ENCODE measurements around the gene GLIS1.

GLIS1 gene

DNA sequence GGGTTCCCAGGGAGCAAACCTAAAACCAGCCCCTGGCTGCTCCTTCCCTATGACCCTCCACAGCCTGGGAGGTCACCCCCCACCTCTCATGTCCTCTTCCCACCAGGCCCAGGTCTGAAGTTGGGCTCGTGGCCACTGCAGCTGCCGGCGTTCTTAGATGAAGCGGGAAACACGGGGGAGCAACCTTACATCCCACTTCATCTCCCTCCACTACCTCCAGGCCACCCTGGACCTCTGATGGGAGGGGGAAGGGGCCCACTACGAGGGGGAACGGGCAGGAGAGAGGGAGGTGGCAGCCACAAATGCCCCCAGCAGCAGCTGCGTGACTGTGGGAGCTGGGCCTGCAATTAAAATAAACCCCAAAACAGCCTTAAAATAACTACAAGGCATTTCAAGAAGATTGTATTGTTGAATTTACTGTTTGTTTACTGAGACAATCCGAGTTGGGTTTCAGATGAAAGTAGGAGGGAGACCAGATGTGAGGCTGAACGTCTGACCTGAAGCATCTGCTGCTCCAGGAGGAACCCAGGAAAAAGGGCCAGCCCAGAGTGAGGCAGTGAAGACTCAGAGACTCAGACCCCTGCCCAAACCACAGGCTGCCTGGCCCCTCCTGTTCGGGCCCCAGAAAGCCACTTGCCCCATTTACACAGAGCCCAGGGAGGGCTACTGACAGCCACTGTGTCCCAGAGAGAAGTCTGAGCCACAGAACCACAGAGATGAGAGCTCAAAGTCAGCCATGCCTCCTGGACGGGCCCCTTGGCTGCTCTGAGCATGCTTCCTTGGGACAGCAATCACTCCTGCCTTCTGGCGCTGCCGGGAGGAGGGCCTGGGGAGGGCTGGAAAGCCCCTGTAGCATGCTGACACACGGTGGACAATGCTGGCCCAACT is 59.8 kb downstream of the GLIS1 start:
- no peak for DNase-seq (ENCODE audit: low spot score)

DNA sequence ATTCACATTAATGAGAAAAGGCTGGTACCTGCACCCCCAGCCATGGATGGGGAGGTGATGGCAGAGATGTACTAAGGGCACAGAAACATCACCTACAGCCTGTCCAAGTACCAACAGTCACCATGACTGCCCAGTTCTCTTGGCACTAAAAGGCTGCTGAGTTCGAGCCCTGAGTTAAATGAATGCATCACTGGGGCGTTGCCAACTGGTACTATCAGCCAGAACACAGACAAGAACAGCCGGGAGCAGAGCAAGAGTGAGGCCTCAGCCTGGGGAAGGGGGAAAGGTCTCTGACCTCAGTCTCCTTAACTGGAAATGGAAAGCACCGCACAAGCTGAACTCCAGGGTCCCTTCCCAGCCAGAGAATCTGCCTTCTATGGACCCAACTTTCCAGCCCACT is 60.5 kb downstream of the GLIS1 start:
- no peak for DNase-seq (ENCODE audit: low spot score)

DNA sequence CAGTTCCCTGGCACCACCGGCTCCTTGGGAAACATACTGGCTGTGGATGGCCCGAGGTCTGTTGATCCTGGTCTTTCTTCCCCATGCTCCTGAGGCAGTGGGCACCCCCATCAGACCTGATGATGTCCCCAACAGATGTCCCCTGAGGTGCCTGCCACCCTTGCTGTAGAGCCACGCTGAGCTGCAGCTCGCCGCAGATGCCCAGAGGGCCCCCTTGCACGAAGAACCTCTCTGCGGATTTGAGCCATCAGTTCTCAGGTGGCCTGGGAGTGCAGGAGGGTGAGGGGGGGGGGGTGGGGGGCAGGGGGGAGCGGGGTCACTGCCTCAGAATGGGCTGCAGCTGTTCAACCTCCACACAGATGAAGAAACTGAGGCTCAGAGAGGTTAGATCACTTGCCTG is 60.9 kb downstream of the GLIS1 start:
- no peak for DNase-seq (ENCODE audit: low spot score)

DNA sequence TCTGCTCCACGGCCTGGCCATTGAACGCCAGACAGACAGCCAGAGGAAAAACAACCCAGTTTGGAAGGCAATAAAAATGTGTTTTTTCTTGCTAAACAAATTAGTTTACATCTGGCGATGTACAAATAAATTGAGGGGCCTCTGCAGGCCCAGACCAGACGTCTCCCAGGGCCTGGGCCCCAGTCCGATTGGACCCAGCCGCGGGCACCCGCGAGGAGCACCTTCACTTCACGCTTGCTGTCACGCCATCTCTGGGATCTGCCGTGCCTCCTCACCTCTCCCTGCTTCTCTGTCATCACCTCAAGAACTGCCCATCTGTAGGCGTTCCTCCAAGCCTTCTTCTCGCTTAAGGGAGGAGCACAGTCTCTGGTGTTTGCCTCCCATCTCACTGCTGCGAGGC is 61.5 kb downstream of the GLIS1 start:
- no peak for DNase-seq (ENCODE audit: low spot score)

DNA sequence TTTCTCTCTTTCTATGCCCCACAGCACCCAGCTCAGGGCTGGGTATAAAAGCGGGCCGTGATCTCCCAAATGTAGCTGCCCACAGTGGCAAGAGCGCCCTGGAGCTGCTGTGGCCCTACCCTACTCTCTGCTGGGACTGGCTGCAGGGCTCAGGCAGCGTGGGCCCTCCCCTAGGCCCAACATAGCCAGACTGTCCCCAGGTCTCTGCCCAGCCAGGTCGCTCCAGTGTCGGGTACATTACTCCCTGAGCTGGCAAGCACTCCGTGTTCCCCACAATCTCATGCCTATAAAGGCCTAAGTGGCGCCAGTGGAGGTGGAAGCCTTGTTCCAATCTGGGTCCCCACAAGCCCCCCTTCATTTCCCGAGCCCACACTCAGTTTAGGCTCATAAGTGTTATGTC is 66.2 kb downstream of the GLIS1 start:
- no peak for DNase-seq (ENCODE audit: low spot score)

DNA sequence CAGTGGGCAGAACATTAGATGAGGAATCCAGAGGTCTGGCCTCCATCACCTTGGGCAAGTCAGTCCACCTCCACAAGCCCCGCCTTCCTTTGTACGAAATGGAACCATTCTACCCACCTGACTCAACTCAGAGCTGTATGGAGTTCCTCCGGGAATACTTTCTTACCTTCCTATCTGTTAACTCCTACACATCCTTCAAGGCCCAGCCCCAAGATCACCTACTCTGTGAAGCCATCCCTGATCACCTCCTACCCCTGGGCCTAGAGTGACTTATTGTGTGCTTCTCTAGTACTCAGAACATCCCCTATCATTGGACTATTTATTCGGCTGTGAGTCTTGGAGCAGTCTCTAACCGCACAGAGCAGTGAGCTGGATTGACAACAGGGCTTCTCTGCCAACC is 66.7 kb downstream of the GLIS1 start:
- DNase-seq (ENCODE audit: low spot score): no peak

DNA sequence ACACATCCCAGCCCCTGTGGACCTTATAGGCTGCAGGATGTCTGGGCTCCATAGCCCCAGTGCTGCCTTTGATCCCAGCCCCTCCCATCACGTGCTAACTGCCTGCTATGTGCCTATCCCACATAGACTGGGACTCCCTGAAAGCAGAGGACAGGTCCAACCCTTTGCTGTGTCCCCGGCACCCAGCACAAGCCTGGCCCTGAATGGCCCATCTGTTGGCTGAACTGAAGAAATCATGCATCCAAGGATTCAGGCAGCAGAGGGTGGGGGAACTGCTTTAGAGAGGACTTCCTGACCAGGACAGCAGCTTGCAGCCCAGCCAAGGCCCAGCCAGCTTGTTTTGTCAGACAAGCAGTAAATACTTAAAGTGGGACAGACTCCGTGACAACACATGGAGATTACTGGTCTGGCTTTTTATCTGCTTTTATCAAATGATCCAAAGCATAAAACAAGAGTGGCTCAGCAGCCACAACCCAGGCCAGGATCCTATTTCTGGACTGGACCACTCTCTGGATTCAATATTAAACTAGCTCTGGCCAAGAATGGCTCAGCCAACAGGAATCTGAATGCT is 69.3 kb downstream of the GLIS1 start:
- no peak for DNase-seq (ENCODE audit: low spot score)

DNA sequence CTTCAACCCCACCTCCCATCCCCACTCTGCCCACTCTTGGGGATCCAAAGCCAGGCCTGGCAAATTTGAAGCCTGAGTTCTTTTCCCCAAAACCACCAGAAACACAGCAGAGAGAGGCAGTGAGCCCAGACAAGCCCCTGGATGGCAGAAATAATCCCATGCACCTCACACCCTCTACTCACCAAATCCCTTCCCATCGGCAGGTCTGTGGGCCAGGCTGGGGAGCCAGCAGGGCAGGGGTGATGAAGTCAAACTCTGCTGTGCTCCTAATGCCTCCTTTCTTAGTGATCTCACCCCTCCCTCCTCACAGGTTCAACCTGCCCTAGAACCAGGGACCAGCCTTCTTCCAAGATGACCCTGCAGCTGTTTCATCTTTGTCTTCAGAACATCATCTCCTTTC is 72.4 kb downstream of the GLIS1 start:
- DNase-seq (ENCODE audit: low spot score): no peak

DNA sequence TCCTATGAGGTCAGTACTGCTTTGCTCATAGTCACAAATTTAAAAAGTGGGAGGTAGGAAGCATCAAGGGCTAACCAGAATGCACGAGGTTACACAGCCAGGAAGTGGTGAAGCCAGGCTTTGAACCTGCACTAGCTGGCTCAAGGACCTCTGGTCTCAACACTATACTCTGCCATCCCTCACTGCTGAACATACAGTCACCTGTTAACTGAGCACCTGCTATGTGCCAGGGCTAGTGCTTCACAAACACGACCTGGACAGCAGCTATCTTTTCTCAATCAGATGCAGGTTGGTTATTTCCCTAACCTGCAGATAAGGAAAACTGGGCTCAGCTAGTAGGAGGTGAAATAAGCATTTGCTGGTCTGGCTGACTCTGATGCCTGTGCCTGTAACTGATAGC is 73.0 kb downstream of the GLIS1 start:
- DNase-seq (ENCODE audit: low spot score): no peak

DNA sequence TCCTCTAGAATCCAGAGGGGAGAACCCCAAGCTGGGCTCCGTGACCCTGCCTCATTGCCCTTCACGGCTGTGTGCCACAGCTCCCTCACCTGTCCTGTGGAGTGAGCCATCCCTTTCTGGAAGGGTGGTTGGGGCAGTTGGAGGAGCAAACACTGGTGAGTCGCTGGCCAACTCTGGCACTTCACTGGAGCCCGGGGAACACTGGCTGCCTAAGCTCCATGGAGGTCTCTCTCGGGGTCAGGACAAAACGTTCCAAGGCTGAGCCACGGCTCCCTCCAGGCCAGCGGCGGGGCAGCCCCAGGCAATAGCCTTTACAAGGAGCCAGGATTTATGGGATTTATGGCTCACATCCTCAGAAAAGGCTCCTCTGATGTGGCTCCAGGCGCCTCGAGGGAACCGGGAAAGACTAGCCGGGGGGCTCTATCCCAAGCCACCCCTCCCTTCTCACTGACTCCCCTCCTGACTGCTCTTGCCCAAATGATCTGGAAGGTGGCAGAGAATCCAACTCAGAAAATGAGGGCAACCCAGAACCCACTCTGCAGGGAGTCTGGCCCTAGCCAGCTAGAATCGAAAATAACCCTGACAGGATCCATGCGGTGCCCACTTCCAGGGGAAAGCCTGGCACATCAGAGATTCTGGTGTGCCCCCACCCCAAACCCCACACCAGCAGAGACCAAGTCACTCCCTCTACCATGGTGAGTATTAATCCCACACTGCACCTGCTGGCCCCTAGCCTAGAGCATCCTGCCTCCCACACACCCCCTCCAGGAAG is 75.2 kb downstream of the GLIS1 start:
- no peak for DNase-seq (ENCODE audit: low spot score)

DNA sequence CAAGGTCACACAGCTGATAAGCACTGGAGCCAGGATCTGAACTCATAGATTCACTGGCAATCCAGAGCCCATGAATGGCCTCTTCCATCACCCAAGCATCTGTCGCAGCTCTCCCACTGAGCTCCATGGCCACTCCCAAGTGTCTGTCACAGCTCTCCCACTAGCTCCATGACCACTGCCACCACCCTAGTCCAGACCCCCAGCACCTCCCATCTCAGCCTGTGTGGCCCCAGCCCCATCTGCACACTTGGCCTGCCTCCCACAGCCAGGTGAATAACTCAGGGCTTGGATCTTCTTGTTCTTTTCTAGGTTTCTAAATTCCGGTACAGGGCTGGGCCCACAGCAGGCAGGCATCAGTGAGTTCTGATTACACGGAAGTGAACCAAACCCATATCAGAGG is 76.0 kb downstream of the GLIS1 start:
- DNase-seq (ENCODE audit: low spot score): no peak

DNA sequence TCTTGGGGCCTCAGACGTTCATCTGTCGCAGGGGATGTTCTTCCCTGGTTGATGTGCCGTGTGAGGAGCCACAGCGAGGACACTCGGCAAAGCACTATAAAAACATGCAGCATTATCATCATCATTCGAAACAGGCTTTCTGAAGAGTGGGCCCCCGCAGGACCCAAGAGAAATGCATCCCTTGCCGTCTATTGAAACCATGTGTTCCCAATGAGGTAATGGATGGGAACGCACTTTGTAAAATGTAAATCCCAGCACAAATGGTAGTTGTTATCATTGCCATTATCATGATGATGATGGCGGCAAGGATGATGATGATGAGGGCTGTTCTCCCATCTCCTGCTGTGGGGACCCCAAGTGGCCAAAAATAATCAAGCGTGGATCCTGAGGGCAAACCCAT is 76.8 kb downstream of the GLIS1 start:
- no peak for DNase-seq (ENCODE audit: low spot score)

DNA sequence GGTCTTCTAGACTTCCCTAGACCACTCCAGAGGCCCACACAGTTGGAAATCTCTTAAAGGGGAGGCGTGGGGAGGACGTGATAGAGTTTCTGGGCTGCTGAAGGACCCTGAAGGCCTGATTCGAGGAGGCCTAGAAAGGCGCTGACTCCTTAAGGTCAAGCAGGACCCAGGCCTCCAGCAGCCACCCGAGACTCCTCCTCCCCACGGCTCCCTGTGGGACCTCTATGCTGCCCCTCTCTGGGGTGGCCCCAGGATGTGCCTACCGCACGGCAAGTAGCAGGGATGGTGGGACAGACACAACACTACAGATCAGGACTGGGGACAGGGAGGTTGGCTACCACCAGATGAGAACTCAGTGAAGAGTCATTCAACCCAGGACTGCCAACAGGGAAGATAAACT is 77.5 kb downstream of the GLIS1 start:
- no peak for DNase-seq (ENCODE audit: low spot score)

DNA sequence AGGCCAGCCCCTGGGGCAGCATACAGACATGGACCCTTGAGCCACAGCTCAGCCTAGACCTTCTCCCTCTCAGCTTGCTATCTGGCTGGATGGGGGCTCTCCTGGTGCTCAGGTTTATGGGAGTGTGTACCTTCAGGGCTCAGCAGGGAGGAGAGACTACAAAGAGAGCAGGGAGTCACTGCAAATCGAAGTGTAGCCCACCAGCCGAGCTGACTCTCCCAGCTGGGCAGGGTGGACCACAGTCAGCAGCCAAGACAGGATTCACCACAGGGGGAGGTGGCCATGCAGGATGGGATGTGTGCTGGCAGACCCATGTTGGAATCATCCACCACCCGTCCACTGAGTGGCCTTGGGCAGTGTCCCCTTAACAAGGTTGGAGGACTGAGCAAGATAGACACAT is 78.3 kb downstream of the GLIS1 start:
- DNase-seq (ENCODE audit: low spot score): no peak

DNA sequence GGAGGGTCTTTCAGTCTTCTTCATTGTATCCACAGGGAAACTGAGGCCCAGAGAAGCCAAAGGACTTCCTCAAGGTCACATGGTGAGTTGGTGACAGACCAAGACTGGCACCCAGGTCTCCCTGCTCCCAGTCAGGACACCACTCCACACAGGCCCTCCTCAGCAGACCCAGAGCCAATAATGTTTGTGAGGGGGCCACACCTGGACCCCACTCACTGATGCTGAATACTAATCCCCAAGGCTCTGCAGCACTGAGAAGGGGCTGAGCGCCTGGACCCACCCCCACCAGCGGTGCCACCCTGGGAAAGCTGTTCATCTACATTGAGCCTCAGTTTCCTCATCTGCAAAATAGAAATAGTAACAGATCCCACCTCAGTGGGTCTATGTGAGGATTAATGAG is 79.5 kb downstream of the GLIS1 start:
- DNase-seq (ENCODE audit: low spot score): no peak

DNA sequence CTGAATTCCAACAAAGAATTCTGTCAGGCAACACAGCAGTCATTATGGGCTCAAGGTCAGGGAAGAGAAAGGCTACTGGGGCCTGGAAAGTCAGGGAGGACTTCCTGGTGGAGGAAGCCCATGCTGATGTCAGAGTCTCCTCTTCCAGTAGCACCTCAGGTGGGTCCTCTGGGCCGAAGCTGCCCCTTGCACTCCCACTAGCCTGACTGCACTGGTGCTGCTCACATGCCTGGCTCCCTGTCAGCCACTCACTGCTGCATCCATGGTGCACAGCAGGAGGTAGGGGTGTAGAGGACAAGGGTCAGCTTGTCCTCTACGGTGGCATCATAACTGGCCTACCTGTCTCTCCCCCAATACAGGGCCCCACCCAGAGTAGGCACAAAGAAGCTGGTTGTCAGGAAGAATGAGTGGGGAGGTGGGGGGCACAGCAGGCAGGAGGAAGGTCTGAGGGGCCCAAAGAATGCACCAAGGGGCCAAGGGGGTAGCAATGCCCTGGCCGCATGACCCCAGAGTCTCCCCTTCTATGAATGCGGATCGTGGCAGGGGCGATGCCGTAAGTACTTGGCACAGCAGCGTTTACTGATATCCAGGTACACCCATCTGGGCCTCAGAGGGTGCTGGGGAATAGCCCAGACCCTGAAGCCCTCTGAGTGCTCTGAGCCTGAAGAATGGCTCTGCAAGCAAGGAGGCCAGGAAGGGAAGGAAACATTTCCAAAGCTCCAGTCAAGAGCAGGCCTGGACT is 80.3 kb downstream of the GLIS1 start:
- no peak for DNase-seq (ENCODE audit: low spot score)

DNA sequence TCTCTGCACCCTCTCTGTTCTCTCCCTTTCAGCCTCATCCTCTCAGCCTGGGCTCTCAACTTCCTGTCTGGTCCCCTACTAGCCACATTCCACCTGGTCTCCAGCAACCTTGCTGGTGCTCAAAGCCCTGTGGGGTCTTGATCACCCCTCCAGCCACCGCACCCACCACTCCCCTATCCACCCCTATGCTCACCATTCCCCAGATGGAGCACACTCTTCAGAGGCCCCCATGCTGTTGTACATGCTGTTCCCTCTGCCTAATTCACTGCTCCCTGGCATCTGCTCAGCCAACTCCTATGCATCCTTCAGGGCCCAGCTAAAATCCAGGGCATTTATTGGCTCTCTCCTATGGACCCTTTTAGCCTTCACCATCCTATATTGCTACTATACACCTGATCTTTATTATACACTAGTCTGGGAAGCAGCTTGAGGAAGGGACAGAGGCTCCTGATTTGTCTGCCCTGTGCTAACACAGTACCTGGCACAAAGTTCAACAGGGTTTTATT is 81.0 kb downstream of the GLIS1 start:
- DNase-seq (ENCODE audit: low spot score): no peak

DNA sequence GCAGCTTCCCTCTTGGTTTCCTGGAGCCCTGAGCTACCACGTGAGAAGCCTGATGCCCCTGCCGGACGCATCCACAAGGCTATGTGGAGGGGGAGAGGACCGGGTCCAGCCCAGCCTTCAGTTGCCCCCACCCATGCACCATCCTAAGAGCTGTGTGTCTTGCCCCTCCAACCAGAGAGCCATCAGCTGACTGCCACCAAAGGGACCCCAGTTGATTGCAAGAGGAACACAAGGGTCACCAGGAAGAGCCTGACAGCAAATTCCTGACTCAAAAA is 81.5 kb downstream of the GLIS1 start:
- no peak for DNase-seq (ENCODE audit: low spot score)

DNA sequence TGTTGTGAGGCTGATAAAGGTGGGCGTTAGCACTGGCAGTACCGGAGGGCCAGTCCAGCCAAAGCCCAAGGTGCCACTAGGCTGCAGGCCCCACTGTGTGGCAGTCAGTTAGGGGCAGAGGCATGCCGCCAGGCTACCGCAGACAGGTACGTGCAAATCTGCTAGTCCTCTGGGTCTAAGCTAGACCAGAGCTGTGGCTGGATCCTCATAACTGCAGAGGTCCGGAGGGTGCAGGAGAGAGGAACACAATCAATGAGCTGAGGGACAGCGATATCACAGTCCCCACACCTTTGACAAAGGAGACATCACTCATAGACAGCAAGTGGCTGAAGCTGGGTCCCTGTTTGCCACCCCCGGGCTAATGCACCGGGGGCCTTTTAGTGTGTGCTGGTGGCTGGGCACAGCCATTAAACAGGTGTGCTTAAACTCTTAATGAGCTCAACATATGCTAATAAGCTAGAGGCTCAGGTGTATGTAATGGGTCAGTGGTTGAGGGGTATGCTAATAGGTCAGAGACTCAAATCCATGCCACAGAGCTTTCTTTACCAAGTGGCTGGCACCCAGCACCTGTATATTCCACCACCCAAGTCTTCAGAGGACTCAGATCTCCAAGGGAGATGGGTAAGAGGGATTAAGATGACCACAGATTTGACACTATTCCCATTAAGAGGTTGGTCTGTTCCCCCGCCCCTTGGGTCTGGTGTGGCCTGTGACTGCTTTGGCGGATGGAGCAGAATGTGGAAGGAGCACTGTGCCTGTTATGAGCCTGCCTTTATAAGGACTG is 82.0 kb downstream of the GLIS1 start:
- DNase-seq (ENCODE audit: low spot score): no peak

DNA sequence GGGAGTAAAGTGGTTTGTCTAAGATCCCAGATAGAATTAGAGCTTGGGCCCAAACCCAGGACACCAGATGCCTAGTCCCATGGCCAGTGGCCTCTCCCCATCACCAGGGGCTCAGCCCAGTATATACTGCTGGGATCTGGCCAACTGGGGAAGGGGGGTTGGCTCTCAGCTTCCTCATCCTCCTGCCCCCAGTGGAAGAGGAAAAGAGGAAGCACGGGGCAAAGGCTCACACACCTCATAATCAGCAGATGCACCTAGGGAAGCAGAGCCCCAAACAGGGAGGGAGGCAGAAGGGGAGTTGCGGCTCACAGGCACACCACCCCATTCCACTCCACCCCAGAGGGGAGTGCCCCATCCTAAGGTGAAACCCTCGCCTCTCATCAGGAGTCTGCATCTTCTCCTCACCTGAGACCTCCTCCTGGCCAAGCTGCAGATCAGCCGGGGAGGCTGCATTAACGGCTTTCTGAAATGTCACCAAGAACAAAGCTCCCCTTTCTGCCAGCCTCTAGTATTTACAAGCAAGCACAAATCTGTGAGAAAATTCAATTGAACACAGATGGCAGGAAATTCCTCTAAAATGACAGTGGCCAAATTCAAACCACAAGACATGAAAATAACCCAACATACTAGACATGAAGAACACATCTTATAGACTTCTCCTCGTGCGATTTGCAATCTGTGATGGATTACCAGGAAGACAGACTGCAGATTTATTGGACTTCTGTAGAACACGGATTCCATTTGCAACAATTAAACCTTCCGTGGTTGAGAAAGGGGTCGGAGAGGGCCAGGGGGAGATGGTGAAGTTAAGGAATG is 82.8 kb downstream of the GLIS1 start:
- no peak for DNase-seq (ENCODE audit: low spot score)
